Stimulated activated CD8-positive, alpha-beta memory T cell treated with anti-CD3 and anti-CD28 coated beads, Interleukin-4, amount 100 ng/mL, for 48 hours (primary cell): ENCODE measurements around the gene XPO6.

Source experiments
- DNase-seq: peaks from one replicate; pipeline ENCODE4 v3.0.0-alpha.2; 2020

Gene XPO6

DNA sequence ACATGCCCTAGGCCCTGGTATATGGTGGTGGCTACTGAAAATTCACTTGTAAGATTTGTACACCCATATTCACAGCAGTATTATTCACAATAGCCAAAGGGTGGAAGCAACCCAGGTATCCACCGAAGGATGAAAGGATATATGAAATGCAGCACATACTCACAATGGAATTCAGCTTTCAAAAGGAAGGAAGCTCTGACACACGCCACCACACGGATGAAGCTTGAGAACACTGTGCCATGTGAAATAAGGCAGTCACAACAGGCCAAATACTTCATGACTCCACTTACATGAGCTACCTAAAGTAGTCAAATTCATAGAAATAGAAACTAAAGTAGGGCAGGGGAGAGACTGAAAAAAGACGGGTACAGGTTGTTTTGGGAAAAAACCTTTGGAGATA is 2.9 kb downstream of the XPO6 start:
- no peak for DNase-seq

DNA sequence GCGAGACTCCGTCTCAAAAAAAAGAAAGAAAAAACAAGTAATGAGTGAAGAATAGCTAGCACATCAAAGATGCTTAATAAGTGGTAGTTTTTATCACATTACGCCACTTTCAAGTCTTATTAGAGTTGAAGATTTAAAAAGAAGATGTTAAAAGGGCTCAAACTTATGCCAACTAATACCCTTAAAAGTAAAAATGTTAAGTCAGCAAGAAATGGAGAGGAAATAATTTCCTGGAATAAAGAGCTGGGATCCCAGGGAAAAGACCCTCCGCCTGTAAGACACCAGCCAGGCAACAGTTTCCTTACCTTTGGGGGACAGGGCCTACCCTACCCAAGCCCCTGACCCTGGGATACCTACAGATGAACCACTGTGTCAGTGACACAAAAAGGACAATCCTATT is 3.6 kb downstream of the XPO6 start:
- DNase-seq = no peak

DNA sequence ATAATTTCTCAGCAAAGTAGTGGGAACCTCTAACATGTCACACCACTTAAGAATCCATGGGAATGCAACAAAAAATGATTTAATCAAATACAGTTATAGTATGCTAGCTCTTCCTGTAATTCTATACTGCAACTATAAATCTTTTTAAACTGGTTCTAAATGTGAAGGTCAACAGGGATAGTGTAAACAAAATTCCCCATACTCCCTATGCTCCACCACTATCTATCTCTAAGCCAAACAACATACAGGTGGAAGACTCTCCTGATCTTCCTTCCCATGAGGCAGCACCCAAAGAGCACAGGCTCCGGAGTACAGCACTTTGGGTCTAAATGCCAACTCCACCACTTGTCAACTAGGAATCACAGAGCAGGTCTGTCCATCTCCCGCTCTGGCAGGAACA is 4.4 kb downstream of the XPO6 start:
- no peak for DNase-seq

DNA sequence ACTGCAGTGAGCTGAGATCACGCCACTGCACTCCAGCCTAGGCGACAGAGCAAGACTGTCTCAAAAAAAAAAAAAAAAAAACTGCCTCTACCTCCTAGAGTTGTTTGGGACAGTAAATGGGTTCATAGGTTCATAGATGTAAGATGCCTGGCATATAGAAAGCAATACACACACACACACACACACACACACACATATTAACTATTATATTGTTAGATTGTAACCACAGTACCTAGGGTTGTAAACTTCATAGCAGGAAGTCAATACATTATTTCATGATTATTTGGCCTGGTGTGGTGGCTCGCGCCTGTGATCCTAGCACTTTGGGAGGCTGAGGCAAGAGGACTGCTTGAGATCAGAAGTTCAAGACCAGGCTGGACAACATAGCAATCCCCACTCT is 5.8 kb downstream of the XPO6 start:
- DNase-seq = no peak

DNA sequence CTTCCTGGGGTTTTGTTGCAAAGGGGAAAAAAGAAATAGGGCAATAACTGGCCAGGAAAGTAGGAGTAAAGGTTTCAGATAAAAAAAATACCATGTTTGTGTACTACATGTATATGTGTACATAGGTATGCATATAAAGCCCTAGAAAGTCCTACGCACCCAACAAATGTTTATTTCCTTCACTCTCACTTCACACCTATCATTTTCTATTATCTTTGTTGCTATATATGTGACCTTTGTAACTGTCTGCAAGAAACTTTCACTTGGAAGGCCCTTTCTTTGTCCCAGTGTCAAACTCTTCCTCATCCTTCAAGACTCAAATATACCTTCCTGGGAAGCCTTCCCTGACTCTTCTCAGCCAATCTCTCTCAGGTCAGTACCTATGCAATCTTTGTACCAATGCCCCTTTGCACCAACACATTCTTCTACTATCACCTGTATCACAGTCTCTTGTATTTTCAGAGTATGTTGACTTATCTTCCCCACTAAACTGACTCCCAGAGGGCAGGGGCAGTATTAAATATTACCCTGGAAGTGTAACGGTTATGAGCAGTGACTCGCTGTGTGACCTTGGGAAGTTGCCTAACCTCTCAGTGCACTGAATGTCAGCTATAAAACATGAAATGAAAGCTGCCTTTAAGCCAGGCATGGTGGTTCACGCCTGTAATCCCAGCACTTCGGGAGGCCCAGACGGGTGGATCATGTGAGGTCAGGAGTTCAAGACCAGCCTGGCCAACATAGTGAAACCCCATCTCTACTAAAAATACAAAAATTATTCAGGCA is 6.5 kb downstream of the XPO6 start:
- no peak for DNase-seq

DNA sequence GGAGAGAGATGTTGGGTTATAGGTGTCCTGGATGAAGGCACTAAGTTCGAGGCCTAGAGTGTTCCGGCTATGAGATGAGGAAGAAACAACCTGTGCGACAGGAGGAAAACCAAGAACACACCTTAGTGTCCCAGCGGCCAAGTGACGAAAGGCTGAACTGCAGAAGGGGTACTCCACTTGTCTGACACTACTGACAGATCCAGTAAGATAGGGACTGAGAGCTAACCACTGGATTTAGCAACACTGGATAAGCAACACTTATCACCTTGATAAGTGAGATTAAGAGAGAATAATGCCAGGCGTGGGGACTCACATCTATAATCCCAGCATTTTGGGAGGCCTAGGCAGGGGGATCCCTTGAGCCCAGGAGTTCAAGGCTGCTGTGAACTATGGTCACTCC is 7.1 kb downstream of the XPO6 start:
- no peak for DNase-seq

DNA sequence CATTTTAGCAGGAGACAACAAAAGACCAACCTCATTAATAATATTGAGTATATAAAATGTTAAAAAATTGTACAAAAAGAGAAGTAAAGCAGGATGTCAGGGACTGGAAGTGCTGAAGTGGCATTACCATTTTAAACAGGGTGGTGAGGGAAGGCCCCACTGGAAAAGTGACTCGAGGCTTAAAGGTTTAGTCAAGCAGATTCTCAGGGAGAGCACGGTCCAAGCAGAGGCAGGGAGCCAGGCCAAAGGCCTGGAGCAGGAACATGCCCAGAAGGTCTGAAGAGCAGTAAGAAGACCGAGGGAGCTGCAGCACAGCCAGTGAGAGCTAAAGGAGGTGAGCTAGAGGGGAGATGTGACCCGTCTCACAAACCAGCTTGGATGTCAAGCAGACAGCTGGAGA is 7.6 kb downstream of the XPO6 start:
- DNase-seq = no peak

DNA sequence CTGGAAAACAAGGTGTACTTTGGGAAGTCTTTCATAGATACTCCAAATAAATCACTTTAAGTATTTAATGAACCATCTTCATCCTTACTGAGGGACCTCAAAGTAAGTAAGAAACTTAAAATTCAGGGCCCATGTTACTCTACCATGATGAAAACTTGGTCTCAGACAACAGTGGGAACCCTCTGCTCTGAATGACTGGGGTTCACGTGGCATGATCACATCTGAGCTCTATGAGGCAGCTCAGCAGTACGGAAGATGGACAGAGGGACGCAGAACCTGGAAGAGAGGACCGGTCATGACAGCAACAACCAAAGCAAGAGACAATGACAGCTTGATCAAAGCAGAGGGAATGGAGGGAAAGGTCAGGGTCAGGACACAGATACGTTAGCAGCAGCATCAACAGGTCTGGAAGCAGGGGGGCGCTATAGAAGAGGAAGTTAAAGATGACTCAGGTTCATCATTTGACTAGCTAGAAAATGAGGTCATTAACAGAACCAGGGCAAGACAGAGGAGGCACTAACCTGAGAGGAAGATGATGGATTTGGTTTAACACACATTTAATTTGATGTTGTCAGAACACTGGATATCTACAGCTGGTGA is 9.5 kb downstream of the XPO6 start:
- peak; percentile 52 for DNase-seq

DNA sequence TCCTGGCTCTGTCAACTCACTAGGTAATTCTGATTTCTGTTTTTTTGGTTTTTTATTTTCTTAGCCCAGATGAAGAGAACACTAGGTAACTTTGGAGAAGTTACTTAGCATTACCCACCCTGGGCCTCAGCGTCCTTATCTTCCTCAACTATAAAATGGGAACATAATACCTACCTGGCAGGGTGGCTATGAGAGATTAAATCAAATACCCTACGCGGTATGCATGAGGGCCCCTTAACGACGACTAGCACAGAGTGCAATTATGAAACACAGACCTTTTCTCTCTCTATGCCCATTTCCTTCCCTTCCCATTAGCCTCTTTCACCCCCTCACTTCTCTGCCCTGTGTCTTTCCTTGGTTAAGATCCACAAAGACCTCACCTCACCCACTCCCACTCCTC is 11.1 kb downstream of the XPO6 start:
- no peak for DNase-seq

DNA sequence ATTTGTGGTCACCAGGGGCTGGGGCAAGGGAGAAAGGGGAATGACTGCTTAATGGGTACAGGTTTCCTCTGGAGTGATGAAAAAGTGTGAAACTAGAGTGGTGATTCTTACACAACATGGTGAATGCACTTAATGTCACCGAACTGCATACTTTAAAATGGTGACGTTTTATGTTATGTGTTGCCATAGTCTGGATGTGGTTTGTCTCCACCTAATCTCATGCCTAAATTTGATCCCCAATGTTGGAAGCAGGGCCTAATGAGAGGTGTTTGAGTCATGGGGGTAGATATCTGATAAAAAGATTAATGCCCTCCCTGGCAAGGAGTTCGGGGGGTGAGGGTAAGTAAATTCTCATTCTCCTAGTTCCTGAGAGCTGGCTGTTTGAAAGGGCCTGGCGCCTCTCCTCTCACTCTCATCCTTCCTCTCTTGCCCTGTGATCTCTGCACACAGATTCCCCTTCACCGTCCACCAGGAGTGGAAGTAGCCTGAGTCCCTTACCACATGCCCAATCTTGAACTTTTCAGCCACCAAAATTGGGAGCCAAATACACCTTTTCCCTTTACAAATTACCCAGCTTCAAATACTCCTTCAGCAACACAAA is 15.3 kb downstream of the XPO6 start:
- no peak for DNase-seq

DNA sequence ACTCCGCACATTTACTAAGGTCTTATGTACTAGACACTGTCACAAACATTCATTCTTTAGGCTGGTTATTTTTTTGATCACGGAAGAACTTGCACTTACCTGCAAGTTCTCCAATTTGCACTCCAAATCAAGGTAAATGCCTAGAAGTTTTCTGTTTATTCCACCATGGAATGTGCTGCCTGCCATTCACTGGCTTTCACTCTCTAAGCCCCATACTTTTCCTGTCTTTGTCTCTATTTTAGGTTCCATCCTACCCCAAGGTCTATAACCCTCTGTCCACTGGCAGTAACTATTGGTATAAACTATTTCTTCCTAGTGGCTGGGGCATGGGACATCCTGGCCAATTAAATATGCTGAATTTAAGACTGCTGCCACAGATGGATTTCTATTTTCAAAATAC is 15.9 kb downstream of the XPO6 start:
- no peak for DNase-seq

DNA sequence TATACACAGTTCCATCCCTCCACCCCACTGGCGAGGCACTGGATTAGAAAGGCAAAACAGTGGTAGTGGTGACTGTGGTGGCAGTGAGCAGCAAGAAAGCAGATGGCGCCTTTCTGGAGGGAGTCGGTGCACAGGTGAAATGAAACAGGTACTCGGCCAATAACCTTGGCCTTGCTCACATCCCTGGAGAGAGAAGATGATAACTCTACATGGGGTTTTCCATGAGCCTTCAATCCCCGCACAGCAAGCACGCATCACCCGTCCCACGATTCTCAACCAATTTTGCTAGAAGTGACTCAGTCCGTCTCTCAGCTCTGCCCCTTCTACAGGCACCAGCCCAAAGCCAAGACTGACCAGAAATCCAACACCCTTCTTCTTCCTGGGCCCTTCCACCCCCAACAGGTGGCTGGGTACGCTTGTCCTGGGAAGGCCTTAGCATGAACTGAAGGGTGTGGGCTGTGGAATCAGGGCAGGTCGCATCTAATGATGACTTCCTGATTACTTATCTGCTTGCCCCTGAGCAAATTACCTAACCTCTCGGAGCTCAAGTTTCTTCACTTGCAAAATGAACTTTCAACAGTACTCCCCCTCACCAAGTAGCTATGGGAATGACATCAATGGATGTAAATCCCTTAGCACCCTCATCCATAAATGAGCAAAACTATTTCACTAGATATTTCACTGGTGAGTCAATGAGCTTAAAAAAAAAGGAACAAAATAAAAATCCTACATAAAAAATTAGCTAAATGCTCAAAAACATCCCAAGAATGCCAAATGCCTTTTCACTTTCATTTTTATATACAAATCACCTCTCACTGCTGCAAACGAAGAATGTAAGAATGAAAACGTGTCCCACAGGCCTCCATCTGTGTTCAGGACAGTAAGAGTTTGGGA is 18.0 kb downstream of the XPO6 start:
- DNase-seq = peak; percentile 58

DNA sequence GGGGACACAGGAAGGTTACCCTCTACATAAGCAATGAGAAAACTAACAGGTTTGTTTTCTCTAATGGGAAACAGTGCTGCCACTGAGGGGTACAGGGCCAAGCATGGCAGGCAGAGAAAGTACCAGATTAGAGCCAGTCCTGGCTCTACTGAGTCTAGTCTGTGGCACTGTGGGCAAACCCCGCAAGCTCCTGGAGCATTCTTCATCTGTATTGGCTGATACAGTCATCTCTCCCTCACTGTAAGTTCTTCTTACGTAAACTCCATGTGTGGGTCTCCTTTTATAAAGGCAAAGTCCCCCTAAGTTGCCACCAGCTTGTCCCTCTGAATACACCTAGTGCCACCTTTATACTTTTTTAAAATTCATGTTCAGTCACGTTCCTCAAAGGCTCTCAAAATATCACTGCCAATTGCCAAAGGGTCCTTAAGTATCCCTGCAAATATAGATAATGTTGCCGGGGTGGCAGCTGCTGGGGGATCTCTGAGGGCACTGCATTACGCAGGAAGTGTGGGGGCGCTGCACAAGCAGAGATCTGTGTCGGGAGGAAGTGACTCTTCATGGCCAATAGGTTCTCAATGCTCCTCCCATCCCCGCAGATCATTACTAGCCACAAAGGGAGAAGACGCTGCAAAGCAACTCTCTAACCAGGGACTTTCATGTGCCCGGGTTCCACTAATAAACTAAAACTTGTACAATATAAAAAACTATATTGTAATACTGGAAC is 18.8 kb downstream of the XPO6 start:
- DNase-seq = peak; percentile 81

DNA sequence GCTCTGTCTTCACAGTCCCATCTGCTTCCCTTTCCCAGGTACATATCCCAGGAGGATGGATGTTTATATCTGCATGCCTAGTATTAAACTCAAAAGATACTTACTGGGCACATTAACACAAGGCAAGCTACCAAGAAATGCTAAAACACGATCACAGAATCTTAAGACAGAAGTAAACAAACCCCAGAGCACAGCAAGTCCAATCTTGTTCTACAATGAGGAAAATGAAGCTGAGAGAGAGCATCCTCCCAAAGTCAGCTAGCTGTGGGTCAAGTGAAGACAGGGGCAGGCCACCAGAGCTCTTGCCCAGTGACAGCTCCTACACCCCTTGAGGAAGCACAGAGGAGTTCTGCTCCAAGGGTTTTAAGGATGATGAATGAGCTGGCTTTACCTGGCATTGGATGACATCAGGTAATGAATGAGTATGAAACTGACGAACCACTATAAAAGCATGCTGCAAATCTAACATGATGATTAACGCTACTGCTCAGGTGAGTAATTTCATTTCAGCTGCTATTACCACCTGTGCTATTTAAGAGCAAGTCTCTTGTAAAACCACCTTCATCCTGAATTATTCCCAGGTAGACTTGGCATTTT is 20.3 kb downstream of the XPO6 start:
- DNase-seq = no peak

DNA sequence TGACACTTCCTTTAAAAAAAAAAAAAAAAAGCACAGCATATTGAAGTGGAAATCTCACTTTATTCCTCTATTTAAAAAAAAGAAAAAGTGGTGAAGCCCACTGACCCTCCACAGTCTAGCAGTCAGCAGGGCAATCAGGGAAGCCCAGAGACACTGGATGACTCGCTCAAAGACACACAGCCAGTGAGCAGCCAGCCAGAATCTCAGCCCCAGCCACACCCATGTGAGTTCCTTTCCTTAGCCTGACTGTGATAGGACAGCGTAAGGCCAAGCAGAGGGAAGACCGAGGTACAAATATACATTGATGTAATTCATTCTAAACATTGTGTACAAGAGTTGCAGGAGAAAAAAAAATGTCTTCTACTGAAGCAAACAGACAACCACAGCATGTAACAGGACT is 22.5 kb downstream of the XPO6 start:
- peak; percentile 56 for DNase-seq

DNA sequence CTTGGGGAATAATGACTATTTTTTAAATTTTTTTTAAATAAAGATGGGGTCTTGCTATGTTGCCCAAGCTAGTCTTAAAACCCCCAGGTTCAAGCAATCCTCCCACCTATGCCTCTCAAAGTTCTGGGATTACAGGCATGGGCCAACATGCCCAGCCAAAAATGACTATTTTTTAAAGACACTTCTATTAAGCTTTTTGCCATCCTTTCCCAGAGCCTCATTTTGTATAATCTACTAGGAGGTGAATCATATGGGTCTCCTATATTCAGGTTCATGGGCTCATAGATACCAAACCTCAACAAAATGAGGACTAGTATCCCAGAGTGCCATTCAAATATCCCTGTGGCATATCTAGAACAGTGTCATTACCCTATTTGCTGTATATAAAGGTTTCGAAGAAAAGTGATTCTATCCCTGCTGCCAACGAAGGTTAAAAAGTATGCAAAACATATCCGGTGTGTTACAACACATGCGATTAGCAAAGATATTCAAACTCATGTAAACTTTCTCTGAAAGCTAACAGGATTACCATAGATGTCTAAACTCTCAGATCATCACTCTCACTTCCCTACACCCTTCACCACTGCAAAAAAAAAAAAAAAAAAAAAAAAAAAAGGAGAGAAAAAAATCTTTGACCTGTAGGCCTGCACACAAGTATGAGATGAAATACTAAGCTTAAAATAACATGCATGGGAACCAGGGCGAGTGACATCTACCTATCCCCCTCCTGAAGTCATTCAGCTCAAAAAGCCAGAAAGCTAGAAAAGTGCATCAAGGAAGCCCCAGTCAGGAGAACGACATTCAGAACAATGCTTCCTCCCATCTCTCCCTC is 23.5 kb downstream of the XPO6 start:
- no peak for DNase-seq

DNA sequence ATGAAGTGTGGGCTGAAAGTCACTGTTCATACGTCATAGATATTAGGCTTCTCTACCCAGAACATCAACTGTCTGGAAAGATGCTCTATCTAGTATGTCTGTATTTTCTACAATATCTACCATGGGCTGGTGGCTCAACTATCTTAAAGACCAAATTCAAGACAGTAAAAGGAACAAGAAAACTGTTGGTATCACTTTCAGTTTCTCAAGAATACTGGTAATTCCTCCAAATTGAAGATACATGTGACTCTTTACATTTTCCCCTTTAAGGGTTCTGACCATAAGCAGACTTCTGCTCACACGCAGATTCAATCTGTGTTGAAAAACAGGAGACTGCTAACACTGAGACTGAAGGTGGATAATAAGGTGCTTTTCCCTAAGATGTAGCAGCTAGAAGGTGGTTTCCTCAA is 24.2 kb downstream of the XPO6 start:
- no peak for DNase-seq

DNA sequence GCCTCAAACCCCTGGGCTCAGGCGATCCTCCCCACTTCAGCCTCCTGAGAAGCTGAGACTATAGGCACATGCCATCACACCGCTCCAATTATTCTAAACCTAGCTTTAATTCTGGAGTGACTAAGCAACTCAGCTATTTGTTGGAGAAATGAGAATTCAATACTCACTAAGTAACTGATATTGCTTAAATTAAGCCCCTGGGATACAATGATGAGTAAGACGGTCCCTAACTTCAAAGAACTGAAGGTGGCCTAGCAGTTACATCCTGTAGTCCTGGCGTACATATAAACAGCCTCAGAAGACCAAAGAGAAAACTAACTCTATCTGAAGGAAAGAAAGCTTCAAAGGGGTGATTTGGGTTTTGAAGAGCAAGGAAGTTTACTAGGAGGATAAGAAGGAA is 25.0 kb downstream of the XPO6 start:
- no peak for DNase-seq

DNA sequence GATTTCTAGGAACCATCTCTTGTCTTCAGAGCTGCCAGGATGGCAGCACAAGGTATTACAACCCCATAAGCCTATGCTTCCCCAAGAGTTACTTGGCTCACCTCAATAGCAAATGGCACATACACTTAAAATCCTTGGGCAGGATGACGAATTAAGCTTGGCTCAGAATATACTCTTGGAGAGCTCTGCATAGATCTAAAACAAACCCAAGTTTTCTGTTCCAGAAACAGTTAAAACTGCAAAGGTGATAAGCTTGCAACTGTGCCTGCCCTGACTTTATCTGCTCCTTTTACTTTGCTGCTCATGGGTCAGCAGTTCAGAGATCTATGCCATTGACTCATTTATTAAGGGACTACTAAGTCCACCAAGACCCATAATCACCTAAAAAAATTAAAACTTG is 26.1 kb downstream of the XPO6 start:
- no peak for DNase-seq

DNA sequence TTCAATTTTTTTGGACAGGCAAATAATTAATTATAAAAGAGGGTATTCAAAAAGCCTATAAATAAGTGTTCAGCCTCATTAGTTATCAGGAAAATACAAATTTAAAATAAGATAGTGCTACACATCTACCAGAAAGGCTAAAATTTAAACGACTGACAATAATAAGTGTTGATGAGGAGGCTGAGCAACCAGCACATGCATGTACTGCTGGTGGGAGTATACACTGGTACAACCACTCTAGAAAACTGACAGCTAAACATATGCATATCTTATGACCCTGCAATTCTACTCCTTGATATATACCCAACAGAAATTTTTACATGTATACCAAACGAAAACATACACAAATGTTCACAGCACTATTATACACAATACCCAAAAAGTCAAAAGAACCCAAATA is 27.1 kb downstream of the XPO6 start:
- no peak for DNase-seq

DNA sequence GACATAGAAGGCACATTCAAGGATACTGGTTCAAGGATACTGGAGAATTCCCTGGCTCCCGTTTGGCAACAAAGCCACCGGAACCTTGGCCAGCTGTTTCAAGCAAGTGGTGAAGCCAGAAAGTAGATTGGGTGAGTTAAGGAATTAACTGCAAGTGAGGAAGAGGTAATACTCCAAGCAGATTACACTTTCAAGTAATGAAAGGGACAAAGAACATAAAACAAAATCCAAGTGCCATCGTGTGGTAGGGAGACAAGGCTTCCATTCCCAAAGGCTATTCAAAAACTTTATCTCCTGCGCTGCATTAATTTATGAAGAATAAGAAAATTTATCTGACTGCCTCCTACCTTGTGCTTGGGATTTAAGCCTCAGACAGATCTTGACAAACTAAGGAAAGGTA is 27.8 kb downstream of the XPO6 start:
- no peak for DNase-seq

DNA sequence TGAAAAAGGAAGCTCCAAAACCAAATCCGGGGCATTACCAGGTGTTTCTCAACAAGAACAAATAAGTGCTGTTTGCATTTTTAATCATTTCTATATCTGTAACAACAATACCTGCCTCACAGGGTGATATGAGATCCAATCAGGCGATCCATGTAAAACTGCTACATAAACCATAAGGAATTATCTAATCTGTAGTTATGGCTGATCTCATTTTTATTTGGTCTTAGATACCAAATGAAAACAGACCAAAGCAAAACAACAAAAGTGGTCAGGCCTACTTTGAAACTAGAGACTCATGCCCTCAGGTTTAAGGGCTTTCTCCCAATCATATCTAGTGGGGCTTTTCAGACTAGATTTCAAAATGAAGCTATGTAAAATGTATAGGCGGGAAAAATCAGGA is 28.3 kb downstream of the XPO6 start:
- no peak for DNase-seq
